Erythroblast (primary cell): Measurements from ENCODE around the gene SUPT6H.
A peak's percentile ranks its signal among the peaks of the same experiment; 100 is the strongest.

Source experiments
- DNase-seq, 2 experiments: peaks; one replicate each; lab custom pipeline; 2025; lab: John Stamatoyannopoulos, UW
- GATA1 ChIP-seq: IDR thresholded peaks from 2 replicates; pipeline ENCODE4 v1.6.1; 2011; ENCODE audit warnings: low read depth, mild to moderate bottlenecking, control low read depth, low read length, moderate library complexity
- POLR2A ChIP-seq: IDR thresholded peaks from 2 replicates; pipeline ENCODE4 v1.6.1; 2011; ENCODE audit warnings: mild to moderate bottlenecking, low read length

SUPT6H gene

GRCh38 chr17:28667870-28668269 is 5.9 kb downstream of the SUPT6H start:
- no peak for TF ChIP-seq GATA1
- TF ChIP-seq POLR2A, result no peak
- no peak for DNase-seq

DNA sequence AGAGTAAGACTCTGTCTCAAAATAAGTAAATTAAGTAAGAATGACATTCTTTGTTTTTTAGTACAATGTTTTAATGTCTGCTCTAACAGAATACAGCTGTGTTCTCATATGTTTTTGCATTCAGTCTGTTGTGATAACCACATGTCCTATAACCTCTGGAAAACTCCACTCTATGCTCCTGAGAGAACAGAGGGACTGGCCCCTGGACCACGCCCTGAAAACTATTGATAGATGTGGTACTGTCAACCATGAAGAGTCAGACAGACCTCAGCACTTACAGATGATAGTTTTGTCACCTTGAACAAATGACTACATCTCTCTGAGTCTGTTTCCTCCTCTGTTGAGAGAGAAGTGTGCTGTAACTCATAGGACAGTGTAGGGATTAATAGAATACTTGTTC is 7.9 kb downstream of the SUPT6H start:
- no peak for DNase-seq

DNA sequence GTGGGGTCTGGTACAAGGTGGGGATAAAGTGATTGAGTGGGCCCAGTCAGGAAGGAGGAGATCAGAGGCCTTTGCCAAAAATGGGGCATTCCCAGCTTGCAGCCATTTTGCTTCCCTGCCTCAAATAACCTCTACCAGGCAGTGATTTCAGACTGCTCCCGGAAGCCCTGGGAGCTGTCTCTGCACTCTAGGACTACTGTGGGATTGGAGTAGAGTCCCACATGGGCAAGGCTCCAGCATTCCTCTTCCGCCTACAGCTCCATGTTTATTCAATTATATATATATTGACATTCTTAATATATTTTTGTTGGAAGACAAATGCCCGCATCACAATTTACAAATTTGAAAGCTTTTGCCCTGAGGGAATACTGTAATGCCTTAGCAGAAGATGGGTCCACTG is 13.5 kb downstream of the SUPT6H start:
- no peak for DNase-seq
- no peak for TF ChIP-seq GATA1
- no peak for TF ChIP-seq POLR2A

More for the DNA sequence above, 7.9 kb downstream of the SUPT6H start:
- TF ChIP-seq GATA1 (no peak), POLR2A (no peak)

- peak in 1 of 2 experiments; percentile 34 for DNase-seq
- no peak for TF ChIP-seq GATA1
- TF ChIP-seq POLR2A, result no peak
Measured at GRCh38 chr17:28675980-28676379, 14.0 kb downstream of the SUPT6H start.

DNA sequence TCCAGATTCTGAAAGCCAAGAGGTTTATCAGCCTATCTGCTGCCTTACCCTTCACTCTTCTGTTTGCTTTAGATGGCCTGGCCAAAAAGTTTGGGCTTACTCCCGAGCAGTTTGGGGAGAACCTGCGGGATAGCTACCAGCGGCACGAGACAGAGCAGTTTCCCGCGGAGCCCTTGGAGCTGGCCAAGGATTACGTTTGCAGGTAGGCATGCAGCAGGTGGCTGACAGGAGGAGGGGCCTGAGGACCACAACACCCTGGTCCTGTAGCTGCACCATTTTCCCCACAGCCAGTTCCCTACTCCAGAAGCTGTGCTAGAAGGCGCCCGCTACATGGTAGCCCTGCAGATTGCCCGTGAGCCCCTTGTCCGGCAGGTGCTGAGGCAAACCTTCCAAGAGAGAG is 20.6 kb downstream of the SUPT6H start:
- TF ChIP-seq GATA1 (no peak), POLR2A (no peak)
- DNase-seq, result no peak

DNA sequence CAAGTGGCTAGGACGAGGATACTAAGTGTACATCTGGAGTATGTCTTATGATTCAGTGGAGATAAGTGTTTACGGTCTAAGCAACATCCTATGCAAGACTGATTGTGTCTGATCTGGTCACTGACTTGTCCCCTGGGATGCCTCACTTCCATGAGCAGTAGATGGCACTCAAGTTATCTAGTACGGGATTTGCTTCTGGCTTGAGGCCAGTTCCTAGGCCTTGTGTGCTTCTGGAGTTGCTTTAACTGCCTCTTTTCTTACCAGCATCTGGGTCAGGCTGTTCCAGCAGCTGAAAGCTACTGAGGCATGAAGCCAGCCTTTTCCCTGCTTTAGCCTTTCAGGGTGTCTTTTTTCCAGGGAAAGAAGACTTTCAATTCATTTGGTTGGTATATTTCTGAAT is 23.0 kb downstream of the SUPT6H start:
- TF ChIP-seq POLR2A (no peak), GATA1 (no peak)
- DNase-seq, result peak; percentile 31 to 40

DNA sequence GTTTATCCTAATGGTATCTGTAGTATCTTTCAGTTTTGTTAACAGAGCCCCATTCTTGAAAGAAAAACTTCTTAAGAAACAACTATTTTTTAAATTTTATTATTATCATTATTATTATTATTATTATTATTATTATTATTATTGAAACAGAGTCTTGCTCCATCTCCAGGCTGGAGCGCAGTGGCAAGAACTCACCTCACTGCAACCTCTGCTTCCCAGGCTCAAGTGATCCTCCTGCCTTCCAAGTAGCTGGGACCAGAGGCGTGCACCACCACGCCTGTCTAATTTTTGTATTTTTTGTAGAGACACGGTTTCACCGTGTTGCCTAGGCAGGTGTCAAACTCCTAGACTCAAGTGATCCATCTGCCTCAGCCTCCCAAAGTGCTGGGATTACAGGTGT is 23.4 kb downstream of the SUPT6H start:
- no peak for DNase-seq
- no peak for TF ChIP-seq GATA1
- TF ChIP-seq POLR2A, result no peak

DNA sequence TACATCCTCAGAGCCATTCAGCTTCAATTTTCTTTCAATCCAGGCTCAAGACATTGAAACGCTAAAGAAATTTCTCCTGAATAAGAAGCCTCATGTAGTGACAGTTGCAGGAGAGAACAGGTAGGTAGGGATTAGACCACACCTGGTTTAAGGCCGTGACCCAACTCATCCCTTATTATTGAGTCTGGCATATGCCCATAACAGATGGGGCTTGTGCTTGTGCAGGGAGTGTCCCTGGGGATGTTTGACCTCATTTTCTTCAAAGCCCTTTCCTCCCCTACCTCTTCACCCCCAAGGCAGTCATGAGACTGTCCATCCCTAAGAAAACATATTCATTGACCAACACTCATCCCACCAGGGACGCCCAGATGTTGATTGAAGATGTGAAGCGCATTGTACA is 24.3 kb downstream of the SUPT6H start:
- DNase-seq, result no peak
- TF ChIP-seq GATA1 (no peak), POLR2A (no peak)

DNA sequence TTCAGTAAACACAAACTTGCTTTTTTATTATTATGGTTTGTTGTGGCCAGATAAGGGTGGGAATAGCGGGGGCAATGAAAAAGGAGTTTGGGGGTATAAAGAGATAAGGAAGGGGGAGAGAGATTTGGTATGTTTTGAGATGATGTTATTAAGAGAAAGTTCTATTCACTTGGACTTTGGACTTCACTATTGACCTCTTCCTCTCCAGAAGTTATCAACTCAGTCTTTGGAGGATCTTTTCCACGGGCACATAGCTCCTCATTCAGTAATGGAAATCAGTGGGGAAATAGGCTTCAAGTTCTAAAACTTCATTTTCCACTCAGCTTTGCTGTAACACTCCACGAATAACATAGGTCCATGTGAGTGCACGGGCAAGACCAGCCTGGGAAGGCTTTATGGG is 26.5 kb downstream of the SUPT6H start:
- DNase-seq, result no peak
- TF ChIP-seq POLR2A, result no peak
- no peak for TF ChIP-seq GATA1

DNA sequence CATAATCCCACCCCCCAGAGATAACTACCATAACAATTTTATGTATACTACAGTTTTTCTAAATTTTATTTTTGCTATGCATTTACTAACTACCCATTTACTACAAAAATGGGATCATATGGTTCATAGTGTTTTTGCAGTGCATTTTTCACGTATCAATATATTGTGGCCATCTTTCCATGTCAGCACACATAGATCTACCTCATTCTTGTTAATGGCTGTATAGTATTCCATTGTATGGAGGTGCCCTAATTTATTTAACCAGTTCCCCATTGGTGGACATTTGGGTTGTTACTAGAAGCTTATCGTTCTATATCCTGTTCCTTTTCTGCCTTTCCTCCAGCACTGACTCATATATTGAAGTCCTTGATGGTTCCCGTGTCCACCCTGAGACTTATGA is 27.0 kb downstream of the SUPT6H start:
- DNase-seq, result no peak
- TF ChIP-seq POLR2A (no peak), GATA1 (no peak)

- DNase-seq, result no peak
- TF ChIP-seq POLR2A, result no peak
- no peak for TF ChIP-seq GATA1
Measured at GRCh38 chr17:28693869-28694268, 31.9 kb downstream of the SUPT6H start.

- no peak for TF ChIP-seq POLR2A
- no peak for TF ChIP-seq GATA1
- peak in 1 of 2 experiments; percentile 26 for DNase-seq
Measured at GRCh38 chr17:28698253-28698941, 36.4 kb downstream of the SUPT6H start.

DNA sequence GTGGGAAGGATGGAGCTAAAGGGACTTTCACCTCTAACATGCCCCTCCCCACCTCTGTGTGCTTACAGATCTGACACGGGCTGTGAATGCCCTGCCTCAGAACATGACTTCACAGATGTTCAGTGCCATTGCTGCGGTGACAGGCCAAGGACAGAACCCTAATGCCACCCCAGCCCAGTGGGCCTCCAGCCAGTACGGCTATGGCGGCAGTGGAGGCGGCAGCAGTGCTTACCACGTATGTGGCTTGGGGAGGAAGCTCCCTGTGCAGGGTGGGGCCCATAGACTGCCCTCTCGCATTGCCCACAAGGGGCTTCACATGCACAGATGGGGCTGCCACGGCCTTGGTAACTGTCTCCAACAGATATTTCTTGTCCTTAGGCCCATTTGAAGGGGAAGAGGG is 38.3 kb downstream of the SUPT6H start:
- TF ChIP-seq GATA1 (no peak), POLR2A (no peak)
- no peak for DNase-seq

GRCh38 chr17:28700830-28701492 is 39.0 kb downstream of the SUPT6H start:
- TF ChIP-seq GATA1 (no peak), POLR2A (no peak)
- DNase-seq, result no peak
